HG03520 (cell line): ENCODE results near the gene CYP19A1.
"Not testable (repeated sequence)": the region's sequence is repeated elsewhere in the genome, so short reads cannot be mapped to it uniquely, and the experiment has no call there.

Experiments
- ATAC-seq: cut with Tn5 transposase; IDR thresholded peaks from one replicate; pipeline ENCODE4 v1.9.1; 2021; ENCODE audit warnings: mild to moderate bottlenecking, moderate library complexity; ENCODE audit not compliant: unreplicated experiment

Gene CYP19A1

DNA sequence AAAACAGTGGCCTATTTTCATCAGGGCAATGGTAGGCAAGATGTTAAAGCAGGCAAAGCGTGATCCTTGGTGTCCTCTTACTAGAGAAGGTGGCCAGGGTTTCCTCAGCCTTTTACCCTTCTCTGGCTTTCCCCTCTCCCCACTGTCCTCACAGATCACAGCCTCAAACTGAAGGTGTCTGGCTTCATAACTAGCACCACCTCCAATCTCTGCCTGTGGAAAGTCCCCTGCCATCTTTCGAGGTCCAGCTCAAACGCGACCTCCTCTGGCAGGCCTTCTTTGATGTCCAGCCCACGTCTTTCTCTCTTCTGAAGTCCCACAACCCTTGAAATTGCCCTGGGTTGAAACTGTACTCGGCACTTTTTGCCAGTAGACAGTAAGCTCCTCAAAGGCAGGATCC lies 35.9 kb downstream of the CYP19A1 start:
- ATAC-seq = no peak

DNA sequence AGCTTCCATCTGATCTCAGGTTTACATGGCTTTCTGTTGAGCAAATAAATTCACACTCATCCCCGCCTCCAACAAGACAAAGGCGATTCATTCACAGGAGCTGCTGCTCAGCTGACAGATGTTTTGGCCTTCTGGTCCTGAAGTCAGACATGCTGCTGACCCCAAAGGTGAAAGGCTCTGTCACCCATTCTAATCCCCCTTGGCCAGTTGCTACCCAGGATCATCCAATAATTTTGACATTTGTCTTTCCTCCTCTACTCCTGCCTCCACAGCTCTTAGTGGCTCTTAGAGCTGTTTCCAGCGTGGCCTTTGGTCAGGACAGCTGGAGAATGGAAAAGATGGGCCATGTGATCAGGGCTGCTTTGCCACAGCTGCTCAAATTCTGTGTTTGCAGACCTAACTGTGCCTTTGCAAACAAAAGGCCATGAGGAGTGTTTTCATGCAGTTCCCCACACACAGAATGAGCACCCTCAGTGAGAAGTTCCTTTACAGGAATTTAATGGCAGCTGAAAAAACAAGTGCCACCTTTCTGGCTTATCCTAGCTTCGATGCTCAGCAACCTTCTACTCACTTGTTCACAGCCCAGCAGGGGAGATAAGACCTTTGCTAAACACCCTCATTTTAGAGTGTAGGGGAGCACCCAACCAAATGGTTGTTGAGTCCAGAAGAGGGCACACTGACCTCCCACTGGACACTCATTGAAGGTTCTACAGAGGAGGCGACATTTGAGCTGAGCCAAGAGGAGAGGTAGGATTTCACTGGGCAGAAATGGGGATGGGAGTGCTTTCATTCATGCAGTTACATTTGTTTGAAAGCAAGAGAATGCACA lies 39.0 kb downstream of the CYP19A1 start:
- no peak for ATAC-seq

DNA sequence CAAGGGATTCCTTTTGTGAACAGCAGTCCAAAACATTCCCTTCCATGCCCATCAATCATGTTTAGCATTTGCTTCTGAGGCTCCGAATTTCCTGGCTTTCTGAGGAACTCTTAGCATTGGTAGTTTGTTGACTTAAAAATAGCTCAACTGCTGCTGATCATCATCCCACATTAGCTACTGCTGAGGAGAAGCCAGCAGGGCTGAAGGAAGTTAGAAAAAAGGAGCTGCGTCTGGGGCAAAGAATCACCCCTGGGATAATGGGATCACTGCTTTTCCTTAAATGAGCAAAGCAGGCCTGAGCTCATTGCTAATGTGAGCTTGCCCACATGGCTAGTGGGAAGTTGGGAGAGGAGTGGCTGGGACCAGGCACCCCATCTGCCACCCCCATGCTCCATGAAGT lies 39.8 kb downstream of the CYP19A1 start:
- ATAC-seq = no peak

DNA sequence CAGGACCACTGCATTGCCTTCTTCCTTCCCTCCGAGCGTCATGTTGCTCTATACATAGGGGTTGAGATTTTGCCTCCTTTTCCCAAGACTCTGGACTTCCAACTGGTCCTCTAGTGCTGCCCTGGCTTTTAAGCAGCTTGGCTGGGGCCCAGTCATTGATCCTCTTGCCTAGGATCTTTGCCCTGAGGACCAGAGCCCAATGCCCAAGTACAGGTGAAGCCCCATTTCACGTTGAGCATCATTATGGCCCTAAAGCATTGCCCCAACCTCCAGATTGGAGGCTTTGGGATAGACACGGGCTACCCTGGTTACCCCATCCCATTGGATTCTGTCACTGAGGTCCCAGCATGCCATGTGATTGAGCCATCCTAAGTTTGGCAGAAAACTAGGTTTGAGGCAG lies 47.7 kb downstream of the CYP19A1 start:
- ATAC-seq = no peak

DNA sequence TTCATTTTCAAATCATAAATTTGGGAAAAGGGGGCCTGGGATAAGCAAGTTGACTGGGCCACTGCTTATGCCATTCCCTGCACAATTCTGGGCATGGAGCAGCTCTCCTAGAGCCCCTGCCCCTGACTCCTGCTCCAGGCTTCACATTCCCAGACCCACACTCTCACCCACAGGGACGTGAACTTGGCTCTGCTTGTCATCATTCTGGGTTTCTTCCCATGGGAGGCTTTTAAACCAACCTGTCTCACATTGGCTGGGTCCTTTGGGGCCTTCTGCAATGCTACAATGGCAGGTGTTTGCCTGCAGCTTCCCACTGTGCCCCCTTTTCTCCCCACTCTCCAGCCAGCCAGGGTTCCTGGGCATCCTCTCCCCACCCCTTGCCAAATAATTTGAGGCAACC lies 49.1 kb downstream of the CYP19A1 start:
- no peak for ATAC-seq

DNA sequence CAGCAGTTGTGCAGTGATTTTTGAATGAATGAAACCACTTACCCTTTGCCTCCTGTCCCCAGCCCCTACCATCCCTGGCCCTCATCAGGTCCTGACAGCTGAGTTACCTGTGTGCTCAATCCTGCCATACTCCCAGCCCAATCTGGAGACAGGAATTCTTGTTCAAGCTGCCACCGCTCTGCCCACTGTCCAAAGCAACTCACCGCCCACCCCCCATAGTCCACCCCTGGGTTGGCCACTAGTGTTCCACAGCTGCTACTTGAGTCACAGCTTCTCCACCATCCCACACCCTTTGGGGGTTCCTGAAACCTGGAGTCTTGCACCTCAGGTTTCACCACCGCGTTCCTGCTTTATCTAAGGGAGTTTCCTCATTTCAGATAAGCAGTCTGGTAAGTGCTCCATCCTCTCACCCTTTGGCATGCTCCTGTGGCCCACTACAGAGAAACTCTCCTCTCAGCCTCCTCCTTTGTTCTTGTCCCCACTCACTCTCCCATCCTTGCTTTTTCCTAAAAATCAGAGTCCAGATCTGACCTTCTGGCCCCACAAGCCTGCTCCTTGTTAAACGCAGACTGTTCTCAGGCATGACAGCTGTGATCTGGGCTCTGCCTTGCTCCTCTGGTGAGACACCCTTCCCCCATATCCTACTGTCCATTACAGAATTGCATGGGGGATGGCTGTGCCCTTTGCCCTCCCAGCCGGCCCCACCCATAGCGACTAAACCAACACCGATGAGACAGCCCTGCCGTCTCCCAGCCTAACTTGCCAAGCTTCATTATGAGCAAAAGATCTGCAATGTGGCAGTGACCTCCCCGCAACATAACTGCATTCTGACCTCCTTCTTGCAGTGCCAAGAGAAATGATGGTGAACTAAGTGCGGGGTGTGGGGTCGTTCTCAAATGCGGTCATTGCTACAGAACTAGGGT lies 50.0 kb downstream of the CYP19A1 start:
- no peak for ATAC-seq

DNA sequence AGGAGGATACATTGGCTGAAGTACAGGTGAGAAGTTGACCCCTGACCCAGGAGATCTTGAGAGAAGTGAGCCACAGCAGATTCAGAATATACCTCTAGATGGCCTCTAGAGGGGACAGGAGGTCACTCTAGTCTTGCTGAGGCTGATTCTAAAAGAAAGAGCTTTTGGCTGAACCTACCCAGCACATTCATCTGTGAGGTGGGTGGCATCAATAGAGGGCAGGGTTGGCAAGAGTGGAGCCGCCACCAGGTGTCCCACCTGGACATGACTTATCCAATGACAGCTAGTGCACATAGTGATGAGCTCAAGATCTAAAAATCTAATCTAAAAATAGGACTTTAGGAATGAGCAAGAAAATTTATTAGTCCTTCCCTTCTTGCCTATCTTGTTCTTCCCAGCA lies 51.6 kb downstream of the CYP19A1 start:
- no peak for ATAC-seq

DNA sequence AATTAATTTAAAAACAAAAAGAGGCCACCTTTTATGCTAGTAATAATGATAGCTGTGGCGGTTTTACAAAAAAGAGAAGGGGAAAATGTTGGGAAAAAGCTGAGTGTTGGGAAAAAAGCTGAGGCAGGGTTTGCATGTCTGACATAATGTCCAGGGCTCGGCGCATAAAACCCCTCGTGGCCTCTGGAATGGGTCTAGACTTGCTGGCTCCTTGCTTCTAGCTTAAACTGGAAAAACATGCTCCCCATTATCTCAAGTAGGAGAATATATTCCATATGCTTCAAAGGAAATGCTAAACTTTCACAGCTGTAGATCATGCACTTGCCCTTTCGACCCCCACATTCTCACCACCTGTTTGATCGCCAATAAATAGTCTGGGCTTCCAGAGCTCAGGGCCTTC lies 53.0 kb downstream of the CYP19A1 start:
- no peak for ATAC-seq

DNA sequence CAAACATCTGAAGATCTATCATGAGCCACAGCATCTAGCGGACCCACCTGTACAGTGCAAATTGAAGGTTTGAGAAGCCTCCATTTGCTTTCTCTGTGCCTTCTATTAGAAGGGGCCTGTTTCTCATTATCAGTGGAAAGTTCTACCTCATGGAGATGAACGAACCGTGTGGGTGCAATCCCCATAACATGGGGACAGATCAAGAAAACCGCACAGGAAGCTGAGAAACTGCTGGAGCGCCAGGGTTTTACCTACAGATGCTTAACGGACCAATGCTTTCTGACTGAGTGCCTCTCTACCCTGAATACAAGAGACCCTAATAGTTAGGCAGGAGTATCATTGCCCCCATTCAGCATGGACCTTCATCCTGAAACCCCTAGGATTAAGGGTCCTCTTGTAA lies 53.5 kb downstream of the CYP19A1 start:
- no peak for ATAC-seq

DNA sequence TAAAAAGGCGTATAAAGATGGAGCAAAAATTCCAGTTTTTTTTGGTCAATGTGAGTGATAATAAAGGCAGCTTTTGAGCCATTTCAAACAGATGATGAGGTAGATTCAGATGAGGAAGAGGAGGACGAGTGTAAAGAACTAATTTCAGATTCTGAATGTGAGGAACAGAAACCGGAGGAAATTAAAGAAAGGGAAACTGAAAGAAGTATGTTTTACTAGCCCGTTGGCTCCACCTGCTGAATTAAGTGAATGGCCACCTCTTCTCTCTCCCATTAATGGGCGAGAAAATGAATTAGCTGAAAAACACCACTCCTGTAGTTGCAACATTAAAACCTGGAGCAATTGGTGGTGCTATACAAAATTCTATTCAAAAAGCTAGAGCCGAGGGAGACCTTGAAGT lies 55.4 kb downstream of the CYP19A1 start:
- ATAC-seq = no peak

DNA sequence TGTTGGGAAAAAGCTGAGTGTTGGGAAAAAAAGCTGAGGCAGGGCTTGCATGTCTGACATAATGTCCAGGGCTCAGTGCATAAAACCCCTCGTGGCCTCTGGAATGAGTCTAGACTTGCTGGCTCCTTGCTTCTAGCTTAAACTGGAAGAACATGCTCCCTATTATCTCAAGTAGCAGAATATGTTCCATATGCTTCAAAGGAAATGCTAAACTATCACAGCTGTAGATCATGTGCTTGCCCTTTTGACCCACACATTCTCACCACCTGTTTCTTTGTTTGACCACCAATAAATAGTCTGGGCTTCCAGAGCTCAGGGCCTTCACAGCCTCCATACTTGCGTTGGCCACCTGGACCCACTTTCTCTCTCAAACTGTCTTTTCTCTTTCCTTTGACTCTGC lies 56.2 kb downstream of the CYP19A1 start:
- ATAC-seq = not testable (repeated sequence)

DNA sequence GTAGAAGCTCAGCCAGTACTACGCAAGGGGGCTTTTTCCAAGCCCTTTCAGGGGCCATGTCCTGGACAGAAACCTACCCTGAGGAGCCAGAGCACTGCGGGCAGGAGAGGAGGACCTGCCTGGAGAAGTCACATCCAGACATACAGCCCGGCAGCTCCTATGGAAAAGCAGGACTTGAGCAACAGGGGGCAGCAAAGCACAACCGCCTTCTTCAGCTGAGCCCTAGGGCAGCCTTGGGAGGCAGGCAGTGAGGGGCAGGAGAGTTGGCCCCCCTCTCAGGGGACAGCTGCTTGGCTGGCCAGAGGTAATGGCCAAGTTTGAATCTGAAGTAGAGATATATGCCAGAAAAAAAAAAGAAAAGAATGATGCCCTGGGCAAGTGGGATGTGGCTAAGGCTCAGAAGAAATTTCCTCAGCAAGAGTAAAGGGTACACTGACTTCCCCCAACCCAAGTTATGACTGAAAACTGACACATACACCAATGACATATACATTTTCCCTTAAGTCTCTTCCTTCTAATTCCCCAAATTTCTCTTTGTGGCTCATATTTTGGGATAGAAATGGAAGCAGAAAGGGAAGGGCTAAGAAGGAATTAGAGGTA lies 56.9 kb downstream of the CYP19A1 start:
- no peak for ATAC-seq

DNA sequence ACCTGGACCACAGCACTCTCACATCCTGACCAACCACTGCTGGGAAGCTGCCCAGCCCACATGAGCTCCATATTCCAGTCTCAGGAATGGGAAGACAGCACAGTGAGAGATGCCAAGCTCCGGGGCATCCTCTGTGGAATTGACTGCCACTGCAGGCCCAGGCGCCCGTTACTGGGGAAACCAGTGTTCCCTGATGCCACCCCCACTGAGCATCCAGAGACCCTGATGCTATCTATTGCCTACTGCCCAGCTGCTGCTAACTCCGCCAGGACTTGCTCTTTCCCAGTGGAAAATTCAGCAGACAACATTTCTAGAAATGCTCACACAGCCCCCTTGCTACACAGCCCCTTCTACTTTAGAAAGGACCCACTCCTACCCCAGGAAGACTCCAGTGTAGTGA lies 57.6 kb downstream of the CYP19A1 start:
- ATAC-seq = no peak

DNA sequence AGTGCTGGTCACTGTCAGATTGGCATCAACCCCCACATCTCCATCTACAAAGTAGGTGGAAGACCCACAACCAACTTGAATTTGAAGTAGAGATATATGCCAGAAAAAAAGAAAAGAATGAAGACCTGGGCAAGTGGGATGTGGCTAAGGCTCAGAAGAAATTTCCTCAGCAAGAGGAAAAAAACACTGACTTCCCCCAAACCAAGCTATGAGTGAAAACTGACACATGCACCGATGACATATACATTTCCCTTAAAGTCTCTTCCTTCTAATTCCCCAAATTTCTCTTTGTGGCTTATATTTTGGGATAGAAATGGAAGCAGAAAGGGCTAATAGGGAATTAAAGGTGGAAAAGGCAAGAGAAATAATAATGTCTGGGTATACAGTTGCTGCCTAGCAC lies 59.0 kb downstream of the CYP19A1 start:
- ATAC-seq = no peak

DNA sequence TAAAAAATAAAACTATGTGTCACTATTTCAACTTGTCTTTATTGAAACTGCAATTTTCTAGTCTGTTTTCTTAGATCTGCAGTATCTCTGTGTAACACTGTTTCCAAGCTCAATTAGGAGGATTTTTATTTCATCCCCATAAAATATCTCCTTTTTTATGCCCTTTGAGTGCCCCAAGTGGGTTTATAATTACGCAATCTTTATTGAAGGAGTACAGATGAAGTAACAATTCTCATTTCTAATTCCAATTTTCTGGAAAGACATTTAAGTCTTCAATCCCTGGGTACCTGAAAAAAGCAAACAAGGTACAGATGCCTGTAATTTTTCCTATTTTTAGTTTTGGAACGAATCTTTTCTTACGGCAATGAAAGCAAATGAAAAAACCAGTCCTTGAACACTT lies 61.3 kb downstream of the CYP19A1 start:
- no peak for ATAC-seq

DNA sequence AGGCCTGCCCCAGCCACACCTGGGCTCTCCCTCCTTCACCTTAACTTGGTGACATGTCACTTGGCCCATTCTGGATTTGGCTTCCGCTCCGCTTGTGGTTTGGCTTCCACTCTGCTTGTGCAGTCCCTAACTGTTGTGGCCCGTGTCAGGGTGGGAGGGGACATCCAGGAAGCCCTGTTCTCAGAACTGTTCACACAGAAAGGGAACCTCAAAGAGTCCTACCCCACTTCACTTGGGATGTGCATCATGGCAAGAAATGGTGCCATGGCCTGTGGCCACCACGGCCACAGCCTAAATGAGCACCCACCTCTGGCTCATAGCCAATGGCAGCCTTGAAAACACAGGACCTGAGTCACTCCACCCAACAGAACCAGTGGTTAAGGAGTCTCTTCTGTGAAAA lies 63.4 kb downstream of the CYP19A1 start:
- ATAC-seq = no peak

DNA sequence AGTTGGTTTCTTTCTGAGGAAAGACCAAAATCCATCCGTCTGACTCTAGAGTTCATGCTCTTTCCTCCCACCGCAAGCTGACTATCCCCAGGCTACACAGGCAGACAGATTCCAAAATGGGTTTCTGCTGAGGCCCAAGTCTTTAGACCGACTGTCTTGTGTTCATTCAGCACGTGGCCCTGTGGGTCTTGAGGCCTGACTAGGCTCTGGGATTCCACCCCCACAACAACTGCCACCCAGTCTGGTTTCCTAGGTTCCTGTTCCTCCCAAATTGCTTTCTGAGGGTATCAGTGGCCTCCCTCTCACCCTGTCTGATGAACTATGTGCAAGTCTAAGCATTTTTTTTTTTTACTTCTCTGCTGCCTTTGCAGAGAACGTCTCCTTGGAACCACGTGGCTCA lies 67.7 kb downstream of the CYP19A1 start:
- no peak for ATAC-seq

DNA sequence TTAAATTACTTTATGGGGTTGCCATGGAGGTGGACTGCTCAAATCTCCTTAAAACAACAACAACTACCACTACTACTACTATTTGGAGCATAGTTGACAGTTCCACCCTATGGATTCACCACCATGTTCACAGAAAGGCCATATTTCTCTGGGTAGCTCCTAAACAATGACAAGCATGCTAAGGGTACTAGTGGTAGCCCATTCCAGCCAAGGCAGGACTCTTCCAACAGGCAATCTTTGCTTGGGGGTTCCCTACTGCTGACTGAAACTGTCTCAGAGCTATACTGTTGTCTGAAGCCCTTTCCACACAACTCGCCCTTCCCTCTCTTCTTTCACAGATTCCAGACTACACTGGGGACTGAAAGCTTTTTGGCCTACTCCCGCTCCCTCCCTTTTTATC lies 68.9 kb downstream of the CYP19A1 start:
- ATAC-seq = no peak

DNA sequence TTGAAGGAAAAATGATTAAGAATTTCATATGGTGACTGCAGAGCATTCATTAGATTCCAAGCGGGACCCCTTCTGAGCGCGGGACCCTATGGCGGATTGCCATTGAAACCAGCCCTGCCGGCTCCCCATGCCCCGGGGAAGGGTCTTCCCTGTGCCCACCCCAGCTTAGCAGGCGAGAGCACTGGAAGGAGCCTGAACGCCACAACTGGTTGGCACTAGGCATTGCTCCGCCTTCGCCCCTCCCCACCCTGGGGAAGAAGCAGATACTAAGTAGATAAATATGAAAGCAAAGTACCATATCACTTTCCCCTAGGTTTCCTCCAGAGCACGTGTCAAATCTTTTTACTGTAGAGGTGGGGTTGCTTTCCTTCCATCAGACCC lies 70.7 kb downstream of the CYP19A1 start:
- ATAC-seq = no peak

DNA sequence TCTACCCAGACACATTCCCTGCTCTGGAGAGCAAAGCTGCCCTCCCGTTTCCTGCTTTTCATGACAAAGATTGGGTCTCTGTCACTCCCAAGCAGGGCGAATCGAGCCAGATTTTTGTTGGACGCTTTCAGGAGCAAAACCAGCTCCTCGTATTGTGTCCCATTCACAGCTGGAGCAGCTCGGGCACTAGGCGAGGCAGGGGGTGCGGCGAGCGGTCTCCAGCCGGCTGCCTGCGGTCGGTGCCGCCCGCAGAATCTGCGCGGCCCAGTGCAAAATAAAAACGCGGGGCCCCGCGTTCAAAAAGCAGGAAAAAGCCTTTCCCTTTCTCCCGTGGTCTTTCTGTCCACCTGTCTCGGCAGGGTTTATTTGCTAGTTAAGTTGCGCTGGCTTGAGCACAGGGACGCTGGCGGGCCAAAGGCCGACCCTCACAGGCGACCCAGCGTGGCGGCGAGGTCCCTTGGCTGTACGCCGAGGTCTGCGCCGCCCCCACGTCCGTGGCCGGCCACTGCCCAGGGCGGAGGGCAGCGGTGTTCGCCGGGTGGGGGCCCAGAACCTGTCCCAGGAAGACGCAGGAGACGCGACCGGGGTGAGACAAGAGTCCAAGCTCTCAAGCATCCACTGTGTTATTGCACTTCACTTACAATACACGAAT lies 71.2 kb downstream of the CYP19A1 start:
- no peak for ATAC-seq

DNA sequence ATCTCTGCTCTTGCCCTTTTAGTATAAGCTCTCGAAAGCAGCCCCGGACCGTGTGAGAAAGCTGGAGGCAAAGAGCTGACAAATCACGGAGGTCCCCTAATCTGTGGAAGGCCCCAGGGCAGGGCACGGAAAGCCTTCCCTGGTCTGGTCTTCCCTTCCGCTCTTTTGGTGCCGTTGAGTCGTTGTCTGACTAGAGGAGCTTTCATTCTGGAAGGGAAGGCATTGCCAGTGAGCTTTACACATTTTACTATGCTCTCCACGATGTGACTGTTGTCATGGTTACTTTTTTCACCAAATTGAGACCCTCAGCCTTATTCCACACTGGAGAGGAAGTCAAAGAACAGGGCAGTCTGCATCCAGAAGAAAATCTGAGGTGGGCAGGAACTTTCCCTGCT lies 71.7 kb downstream of the CYP19A1 start:
- ATAC-seq = no peak
